ENCODE results near the gene STK39.

GRCh38 chr2:167905668-167906067 is 341.7 kb downstream of the STK39 start:
- TF ChIP-seq, protein P1, sequence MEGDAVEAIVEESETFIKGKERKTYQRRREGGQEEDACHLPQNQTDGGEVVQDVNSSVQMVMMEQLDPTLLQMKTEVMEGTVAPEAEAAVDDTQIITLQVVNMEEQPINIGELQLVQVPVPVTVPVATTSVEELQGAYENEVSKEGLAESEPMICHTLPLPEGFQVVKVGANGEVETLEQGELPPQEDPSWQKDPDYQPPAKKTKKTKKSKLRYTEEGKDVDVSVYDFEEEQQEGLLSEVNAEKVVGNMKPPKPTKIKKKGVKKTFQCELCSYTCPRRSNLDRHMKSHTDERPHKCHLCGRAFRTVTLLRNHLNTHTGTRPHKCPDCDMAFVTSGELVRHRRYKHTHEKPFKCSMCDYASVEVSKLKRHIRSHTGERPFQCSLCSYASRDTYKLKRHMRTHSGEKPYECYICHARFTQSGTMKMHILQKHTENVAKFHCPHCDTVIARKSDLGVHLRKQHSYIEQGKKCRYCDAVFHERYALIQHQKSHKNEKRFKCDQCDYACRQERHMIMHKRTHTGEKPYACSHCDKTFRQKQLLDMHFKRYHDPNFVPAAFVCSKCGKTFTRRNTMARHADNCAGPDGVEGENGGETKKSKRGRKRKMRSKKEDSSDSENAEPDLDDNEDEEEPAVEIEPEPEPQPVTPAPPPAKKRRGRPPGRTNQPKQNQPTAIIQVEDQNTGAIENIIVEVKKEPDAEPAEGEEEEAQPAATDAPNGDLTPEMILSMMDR (IDR thresholded peaks at IDR 0.05; ENCODE audit: insufficient read depth, low read length), result no peak
- TF ChIP-seq POLR2AphosphoS5 (IDR thresholded peaks at IDR 0.05; ENCODE audit: low read depth), result no peak

All from HL-60 (cell line).